ENCODE results near the gene LAMB1. TPM values are rescaled to one million over a fixed set of nuclear protein-coding genes. Genes with fewer than 3 reads are reported as not detected.

The LAMB1 gene
- polyA plus RNA-seq, 1 experiment = 204 TPM

GRCh38 chr7:107994421-107995030 lies 8.4 kb downstream of the LAMB1 start:
- ChIA-PET POLR2A (no interaction called here), CTCF (interaction anchor here (0.9 to 1.9 kb wide), 2 partner anchors 22 to 152 kb away, joined by 4 to 6 read pairs; no protein-coding TSS in a partner anchor)
- no peak for TF ChIP-seq CTCF (IDR thresholded peaks at IDR 0.05; ENCODE audit: insufficient read depth, low read depth, low read length)
- no peak overlapping the region for H3K4me3 ChIP-seq (ENCODE audit: low read depth, low read length)
- peaks cover 5% of the 10 kb centered on the region for H3K36me3 ChIP-seq (ENCODE audit: control insufficient read depth, insufficient read depth, low read length)
- no peaks in the 10 kb centered on the region for H3K27me3 ChIP-seq (ENCODE audit: control insufficient read depth, insufficient read depth, low read length)
- no peak for DNase-seq (ENCODE audit: low read depth)

- POLR2A ChIA-PET = no interaction called here
- DNase-seq (ENCODE audit: low read depth) = no peak
These were observed 9.1 kb downstream of the LAMB1 start for GRCh38 chr7:107993891-107994291.

GRCh38 chr7:107989618-107990373 lies 13.2 kb downstream of the LAMB1 start:
- ChIA-PET CTCF (interaction anchor here (0.7 to 0.8 kb wide), 3 partner anchors 8 to 42 kb away, joined by 3 read pairs; no protein-coding TSS in a partner anchor), POLR2A (no interaction called here)
- Histone ChIP-seq H3K36me3 (ENCODE audit: control insufficient read depth, insufficient read depth, low read length) (peaks cover 18% of the 10 kb centered on the region), H3K27me3 (ENCODE audit: control insufficient read depth, insufficient read depth, low read length) (no peaks in the 10 kb centered on the region), H3K4me3 (ENCODE audit: low read depth, low read length) (no peak overlapping the region)
- no peak for TF ChIP-seq CTCF (IDR thresholded peaks at IDR 0.05; ENCODE audit: insufficient read depth, low read depth, low read length)
- no peak for DNase-seq (ENCODE audit: low read depth)

More at GRCh38 chr7:107993891-107994291, 9.1 kb downstream of the LAMB1 start:
- CTCF ChIA-PET = no interaction called here
- H3K4me3 ChIP-seq (ENCODE audit: low read depth, low read length) = no peak overlapping the region
- H3K36me3 ChIP-seq (ENCODE audit: control insufficient read depth, insufficient read depth, low read length) = peaks cover 8% of the 10 kb centered on the region
- no peak for TF ChIP-seq CTCF (IDR thresholded peaks at IDR 0.05; ENCODE audit: insufficient read depth, low read depth, low read length)
- H3K27me3 ChIP-seq (ENCODE audit: control insufficient read depth, insufficient read depth, low read length) = no peaks in the 10 kb centered on the region

GRCh38 chr7:107982918-107983389 lies 20.0 kb downstream of the LAMB1 start:
- Histone ChIP-seq H3K4me3 (ENCODE audit: low read depth, low read length) (no peak overlapping the region), H3K36me3 (ENCODE audit: control insufficient read depth, insufficient read depth, low read length) (peaks cover 15% of the 10 kb centered on the region), H3K27me3 (ENCODE audit: control insufficient read depth, insufficient read depth, low read length) (no peaks in the 10 kb centered on the region)
- DNase-seq (ENCODE audit: low read depth) = peak; percentile 70
- POLR2A ChIA-PET = no interaction called here
- TF ChIP-seq CTCF (IDR thresholded peaks at IDR 0.05; ENCODE audit: insufficient read depth, low read depth, low read length) = peak; percentile 52
- CTCF ChIA-PET = interaction anchor here (0.8 to 2.7 kb wide), 9 partner anchors 9 to 162 kb away, joined by 3 to 20 read pairs (median 4); no protein-coding TSS in a partner anchor

Data from BJ (cell line).